PC-3 (cell line): ENCODE results near the gene PRKCE.

Experiments used
- CTCF ChIP-seq: fragments of 300-600 bp; sonication (generic); conservative IDR thresholded peaks from 2 replicates; pipeline ENCODE4 v1.5.1; 2017; ENCODE audit warnings: antibody characterized with exemption, low read depth, mild to moderate bottlenecking, low read length
- EZH2 ChIP-seq: fragments of 300-600 bp; sonication (generic); IDR thresholded peaks from one replicate; pipeline ENCODE4 v1.6.1; 2017; ENCODE audit warnings: antibody characterized with exemption, mild to moderate bottlenecking, low read length; ENCODE audit not compliant: unreplicated experiment
- EZH2phosphoT487 ChIP-seq: fragments of 300-600 bp; sonication (generic); IDR thresholded peaks from 2 replicates; pipeline ENCODE4 v1.6.1; 2018; ENCODE audit warnings: mild to moderate bottlenecking, antibody characterized with exemption, low read length, borderline replicate concordance

GRCh38 chr2:45941531-45942236 lies 290.2 kb downstream of the PRKCE start:
- TF ChIP-seq EZH2phosphoT487: no peak
- TF ChIP-seq CTCF: no peak
- TF ChIP-seq EZH2: no peak
